GM04504 (cell line): ENCODE data around the gene GOLGA7B.

ENCODE experiments used
- DNase-seq: peaks from one replicate; pipeline ENCODE4 v3.0.0-alpha.2; 2012; ENCODE audit warnings: low read depth

The GOLGA7B gene

GRCh38 chr10:97895915-97896314, 46.3 kb downstream of the GOLGA7B start:
- no peak for DNase-seq

GRCh38 chr10:97896756-97897358, 47.2 kb downstream of the GOLGA7B start:
- DNase-seq, result no peak

- DNase-seq, result no peak
These were observed 48.8 kb downstream of the GOLGA7B start for GRCh38 chr10:97898429-97898828.

GRCh38 chr10:97901381-97901780, 51.7 kb downstream of the GOLGA7B start:
- no peak for DNase-seq

GRCh38 chr10:97903128-97904017, 53.7 kb downstream of the GOLGA7B start:
- DNase-seq, result no peak

GRCh38 chr10:97904018-97904381, 54.4 kb downstream of the GOLGA7B start:
- no peak for DNase-seq

- DNase-seq, result no peak
These were observed 54.9 kb downstream of the GOLGA7B start for GRCh38 chr10:97904576-97904975.

- DNase-seq, result no peak
These were observed 55.6 kb downstream of the GOLGA7B start for GRCh38 chr10:97905276-97905675.

GRCh38 chr10:97907211-97907610, 57.6 kb downstream of the GOLGA7B start:
- no peak for DNase-seq

- DNase-seq, result no peak
These were observed 58.2 kb downstream of the GOLGA7B start for GRCh38 chr10:97907830-97908229.

- no peak for DNase-seq
These were observed 61.0 kb downstream of the GOLGA7B start for GRCh38 chr10:97910661-97911060.

GRCh38 chr10:97911217-97911616, 61.6 kb downstream of the GOLGA7B start:
- DNase-seq, result no peak

GRCh38 chr10:97913193-97913592, 63.5 kb downstream of the GOLGA7B start:
- DNase-seq, result no peak

GRCh38 chr10:97913614-97914013, 64.0 kb downstream of the GOLGA7B start:
- DNase-seq, result no peak

- no peak for DNase-seq
These were observed 64.7 kb downstream of the GOLGA7B start for GRCh38 chr10:97914171-97914836.

- DNase-seq, result peak; percentile 22
These were observed 65.2 kb downstream of the GOLGA7B start for GRCh38 chr10:97914837-97915211.

- no peak for DNase-seq
These were observed 65.9 kb downstream of the GOLGA7B start for GRCh38 chr10:97915346-97916131.

- DNase-seq, result no peak
These were observed 66.9 kb downstream of the GOLGA7B start for GRCh38 chr10:97916586-97916985.

- DNase-seq, result no peak
These were observed 69.4 kb downstream of the GOLGA7B start for GRCh38 chr10:97919012-97919411.

GRCh38 chr10:97920865-97921264, 71.2 kb downstream of the GOLGA7B start:
- DNase-seq, result no peak
